Liver (tissue), 9 donors: ENCODE results near the gene DLX2. TPM values are rescaled to one million over a fixed set of nuclear protein-coding genes. Genes with fewer than 3 reads are reported as not detected.

ENCODE experiments used
- DNase-seq: peaks from one replicate; pipeline ENCODE4 v3.0.0-alpha.2; 2017; ENCODE audit warnings: low spot score
- H3K27ac ChIP-seq, 2 donors: one replicate each; pipeline ENCODE4 v1.7.0; 2013; ENCODE audit warnings: inconsistent platforms in 2 of 2, low read length in 2 of 2, control low read depth in 1 of 2, low read depth in 1 of 2, mild to moderate bottlenecking in 1 of 2
- H3K27me3 ChIP-seq, 4 donors: one replicate each; pipeline versions ENCODE4 v1.6.1 to v1.7.0; 2013; ENCODE audit warnings: low read length in 3 of 4, inconsistent platforms in 1 of 4, mild to moderate bottlenecking in 1 of 4, moderate library complexity in 1 of 4; ENCODE audit not compliant: control insufficient read depth in 4 of 4, insufficient read depth in 4 of 4
- H3K36me3 ChIP-seq, 4 donors: one replicate each; pipeline versions ENCODE4 v1.6.1 to v1.7.0; 2013; ENCODE audit warnings: low read length in 3 of 4, mild to moderate bottlenecking in 3 of 4, low read depth in 1 of 4, moderate library complexity in 1 of 4; ENCODE audit not compliant: control insufficient read depth in 4 of 4, insufficient read depth in 3 of 4
- H3K4me1 ChIP-seq, 4 donors: one replicate each; pipeline versions ENCODE4 v1.6.1 to v1.7.0; 2013; ENCODE audit warnings: low read length in 3 of 4, mild to moderate bottlenecking in 3 of 4, moderate library complexity in 1 of 4; ENCODE audit not compliant: control insufficient read depth in 4 of 4, insufficient read depth in 4 of 4
- H3K4me3 ChIP-seq, 3 donors: one replicate each; pipeline versions ENCODE4 v1.6.1 to v1.7.0; 2013; ENCODE audit warnings: low read length in 3 of 3, control low read depth in 1 of 3, low read depth in 1 of 3, mild to moderate bottlenecking in 1 of 3
- H3K9ac ChIP-seq, 2 donors: one replicate each; pipeline ENCODE4 v1.7.0; 2013; ENCODE audit warnings: low read length in 2 of 2, mild to moderate bottlenecking in 2 of 2, moderate library complexity in 2 of 2, control low read depth in 1 of 2, low read depth in 1 of 2
- H3K9me3 ChIP-seq, 4 donors: one replicate each; pipeline versions ENCODE4 v1.6.1 to v1.7.0; 2013; ENCODE audit warnings: low read length in 3 of 4; ENCODE audit not compliant: control insufficient read depth in 4 of 4
- ATF3 ChIP-seq: IDR thresholded peaks from 2 replicates; pipeline ENCODE4 v1.6.1; 2016; ENCODE audit warnings: antibody characterized with exemption
- EGR1 ChIP-seq, 2 donors: IDR thresholded peaks; 2 replicates each; pipeline ENCODE4 v1.6.1; 2016 to 2018; ENCODE audit warnings: antibody characterized with exemption in 2 of 2, low read depth in 2 of 2
- FOXA1 ChIP-seq: IDR thresholded peaks from 2 replicates; pipeline ENCODE4 v1.6.1; 2016; ENCODE audit warnings: antibody characterized with exemption
- FOXA2 ChIP-seq: IDR thresholded peaks from 2 replicates; pipeline ENCODE4 v1.6.1; 2016; ENCODE audit warnings: antibody characterized with exemption
- GABPA ChIP-seq, 2 donors: IDR thresholded peaks in 1 of 2; conservative IDR thresholded peaks in 1 of 2; 2 replicates each; pipeline ENCODE4 v1.6.1; 2016; ENCODE audit warnings: antibody characterized with exemption in 2 of 2, mild to moderate bottlenecking in 1 of 2, moderate library complexity in 1 of 2
- HNF4A ChIP-seq, 2 donors: conservative IDR thresholded peaks; 2 replicates each; pipeline ENCODE4 v1.6.1; 2016; ENCODE audit warnings: antibody characterized with exemption in 2 of 2, mild to moderate bottlenecking in 2 of 2
- HNF4G ChIP-seq: IDR thresholded peaks from 2 replicates; pipeline ENCODE4 v1.6.1; 2016; ENCODE audit warnings: antibody characterized with exemption
- JUND ChIP-seq, 2 donors: IDR thresholded peaks; 2 replicates each; pipeline ENCODE4 v1.6.1; 2016; ENCODE audit warnings: antibody characterized with exemption in 2 of 2
- MAX ChIP-seq: IDR thresholded peaks from 2 replicates; pipeline ENCODE4 v1.6.1; 2016; ENCODE audit warnings: antibody characterized with exemption
- NR2F2 ChIP-seq: IDR thresholded peaks from 2 replicates; pipeline ENCODE4 v1.6.1; 2016; ENCODE audit warnings: antibody characterized with exemption
- RAD21 ChIP-seq, 2 donors: IDR thresholded peaks; 2 replicates each; pipeline ENCODE4 v1.6.1; 2016; ENCODE audit warnings: antibody characterized with exemption in 2 of 2, mild to moderate bottlenecking in 2 of 2
- RXRA ChIP-seq, 2 donors: IDR thresholded peaks; 2 replicates each; pipeline ENCODE4 v1.6.1; 2017 to 2018; ENCODE audit warnings: antibody characterized with exemption in 2 of 2, mild to moderate bottlenecking in 1 of 2
- SP1 ChIP-seq: IDR thresholded peaks from 2 replicates; pipeline ENCODE4 v1.6.1; 2018; ENCODE audit warnings: antibody characterized with exemption, mild to moderate bottlenecking
- TAF1 ChIP-seq: conservative IDR thresholded peaks from 2 replicates; pipeline ENCODE4 v1.6.1; 2016; ENCODE audit warnings: antibody characterized with exemption, mild to moderate bottlenecking
- YY1 ChIP-seq: IDR thresholded peaks from 2 replicates; pipeline ENCODE4 v1.6.1; 2016; ENCODE audit warnings: antibody characterized with exemption, mild to moderate bottlenecking
- WGBS: extraction: QIAGEN DNeasy Blood & Tissue Kit; methylation state at CpG from one replicate; pipeline ENCODE4 v1.1.7; 2013; 5-methylcytosine and 5-hydroxymethylcytosine counted together
- polyA plus RNA-seq, 2 donors: library from polyadenylated mRNA; stranded (reverse) in 1 of 2; unstranded in 1 of 2; fragments of 200-250 nt in 1 of 2; fragments of >200 nt in 1 of 2; fragmentation: Nextera tagmentation in 1 of 2; extraction: Ambion mirVana in 1 of 2; gene quantifications; one replicate each; pipeline versions ENCODE4 v1.2.1 to v1.2.3, GENCODE V29; 2013 to 2015
- total RNA-seq, 2 donors: library from RNA; depleted of rRNA; stranded (reverse); fragments of >200 nt; gene quantifications; one replicate each; pipeline ENCODE4 v1.2.3, GENCODE V29; 2014
- TF ChIP-seq, protein P1 (sequence below): fragments of 150-350 bp; IDR thresholded peaks from 2 replicates; pipeline ENCODE4 v1.5.1; 2017; ENCODE audit warnings: improper control_type of control experiment, low read depth, low read length; ENCODE audit not compliant: missing input control
- TF ChIP-seq, protein P2 (sequence below): IDR thresholded peaks from 2 replicates; pipeline ENCODE4 v1.6.1; 2016; ENCODE audit warnings: antibody characterized with exemption, mild to moderate bottlenecking
- donor health status: healthy.
- donor health status: healthy.
- donor health status: healthy.
- donor health status: healthy.
- donor health status: healthy.

Gene DLX2
- total and polyA plus RNA-seq, 4 donors = not detected

GRCh38 chr2:172089633-172090032 lies 13.1 kb downstream of the DLX2 start:
- H3K4me1 ChIP-seq = peaks cover 11 to 34% (median 17%) of the 10 kb centered on the region in 4 donors

DNA sequence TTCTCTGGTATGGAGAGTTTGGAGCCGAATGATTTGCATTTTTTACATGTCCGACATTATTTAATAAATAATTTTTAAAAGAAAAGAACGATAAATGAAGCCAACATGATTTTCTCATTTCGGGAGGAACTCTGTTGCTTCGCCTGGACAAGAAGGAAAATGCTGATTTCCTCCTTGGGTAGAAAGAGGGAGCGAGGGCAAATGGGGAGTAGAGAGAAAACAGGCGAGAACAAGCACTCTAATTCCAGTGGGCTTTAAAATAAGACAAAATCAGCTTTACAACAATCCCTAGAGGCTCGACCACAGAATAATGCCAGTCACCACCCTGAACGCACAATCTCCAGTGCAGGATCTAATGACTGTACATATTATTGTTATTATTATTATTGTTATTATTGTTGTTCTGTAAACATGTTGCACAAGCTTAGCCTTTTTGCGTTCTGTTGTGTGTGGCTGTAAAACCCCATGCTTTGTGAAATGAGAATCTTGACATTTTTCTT lies 13.6 kb downstream of the DLX2 start:
- Histone ChIP-seq H3K9me3 (peaks cover 0 to 4% (median 0%) of the 10 kb centered on the region in 4 donors), H3K4me3 (no peak overlapping the region), H3K27me3 (peaks cover 0 to 74% (median 36%) of the 10 kb centered on the region in 4 donors), H3K9ac (no peak overlapping the region), H3K4me1 (peaks cover 11 to 36% (median 18%) of the 10 kb centered on the region in 4 donors), H3K36me3 (no peaks in the 10 kb centered on the region), H3K27ac (no peak overlapping the region)
- no peak for DNase-seq
- 13% methylated on average over 10 of the region's 10 CpGs for WGBS
- no peak for TF ChIP-seq TAF1
- TF ChIP-seq JUND (IDR thresholded peaks at IDR 0.05) = no peak
- TF ChIP-seq SP1 = no peak
- TF ChIP-seq, protein P1, sequence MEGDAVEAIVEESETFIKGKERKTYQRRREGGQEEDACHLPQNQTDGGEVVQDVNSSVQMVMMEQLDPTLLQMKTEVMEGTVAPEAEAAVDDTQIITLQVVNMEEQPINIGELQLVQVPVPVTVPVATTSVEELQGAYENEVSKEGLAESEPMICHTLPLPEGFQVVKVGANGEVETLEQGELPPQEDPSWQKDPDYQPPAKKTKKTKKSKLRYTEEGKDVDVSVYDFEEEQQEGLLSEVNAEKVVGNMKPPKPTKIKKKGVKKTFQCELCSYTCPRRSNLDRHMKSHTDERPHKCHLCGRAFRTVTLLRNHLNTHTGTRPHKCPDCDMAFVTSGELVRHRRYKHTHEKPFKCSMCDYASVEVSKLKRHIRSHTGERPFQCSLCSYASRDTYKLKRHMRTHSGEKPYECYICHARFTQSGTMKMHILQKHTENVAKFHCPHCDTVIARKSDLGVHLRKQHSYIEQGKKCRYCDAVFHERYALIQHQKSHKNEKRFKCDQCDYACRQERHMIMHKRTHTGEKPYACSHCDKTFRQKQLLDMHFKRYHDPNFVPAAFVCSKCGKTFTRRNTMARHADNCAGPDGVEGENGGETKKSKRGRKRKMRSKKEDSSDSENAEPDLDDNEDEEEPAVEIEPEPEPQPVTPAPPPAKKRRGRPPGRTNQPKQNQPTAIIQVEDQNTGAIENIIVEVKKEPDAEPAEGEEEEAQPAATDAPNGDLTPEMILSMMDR = no peak
- no peak for TF ChIP-seq RAD21 (IDR thresholded peaks at IDR 0.05)
- TF ChIP-seq, protein P2, sequence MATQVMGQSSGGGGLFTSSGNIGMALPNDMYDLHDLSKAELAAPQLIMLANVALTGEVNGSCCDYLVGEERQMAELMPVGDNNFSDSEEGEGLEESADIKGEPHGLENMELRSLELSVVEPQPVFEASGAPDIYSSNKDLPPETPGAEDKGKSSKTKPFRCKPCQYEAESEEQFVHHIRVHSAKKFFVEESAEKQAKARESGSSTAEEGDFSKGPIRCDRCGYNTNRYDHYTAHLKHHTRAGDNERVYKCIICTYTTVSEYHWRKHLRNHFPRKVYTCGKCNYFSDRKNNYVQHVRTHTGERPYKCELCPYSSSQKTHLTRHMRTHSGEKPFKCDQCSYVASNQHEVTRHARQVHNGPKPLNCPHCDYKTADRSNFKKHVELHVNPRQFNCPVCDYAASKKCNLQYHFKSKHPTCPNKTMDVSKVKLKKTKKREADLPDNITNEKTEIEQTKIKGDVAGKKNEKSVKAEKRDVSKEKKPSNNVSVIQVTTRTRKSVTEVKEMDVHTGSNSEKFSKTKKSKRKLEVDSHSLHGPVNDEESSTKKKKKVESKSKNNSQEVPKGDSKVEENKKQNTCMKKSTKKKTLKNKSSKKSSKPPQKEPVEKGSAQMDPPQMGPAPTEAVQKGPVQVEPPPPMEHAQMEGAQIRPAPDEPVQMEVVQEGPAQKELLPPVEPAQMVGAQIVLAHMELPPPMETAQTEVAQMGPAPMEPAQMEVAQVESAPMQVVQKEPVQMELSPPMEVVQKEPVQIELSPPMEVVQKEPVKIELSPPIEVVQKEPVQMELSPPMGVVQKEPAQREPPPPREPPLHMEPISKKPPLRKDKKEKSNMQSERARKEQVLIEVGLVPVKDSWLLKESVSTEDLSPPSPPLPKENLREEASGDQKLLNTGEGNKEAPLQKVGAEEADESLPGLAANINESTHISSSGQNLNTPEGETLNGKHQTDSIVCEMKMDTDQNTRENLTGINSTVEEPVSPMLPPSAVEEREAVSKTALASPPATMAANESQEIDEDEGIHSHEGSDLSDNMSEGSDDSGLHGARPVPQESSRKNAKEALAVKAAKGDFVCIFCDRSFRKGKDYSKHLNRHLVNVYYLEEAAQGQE = no peak
- no peak for TF ChIP-seq HNF4G
- TF ChIP-seq NR2F2 = no peak
- no peak for TF ChIP-seq YY1
- TF ChIP-seq FOXA2 = no peak
- no peak for TF ChIP-seq RXRA (IDR thresholded peaks at IDR 0.05)

More at GRCh38 chr2:172089633-172090032, 13.1 kb downstream of the DLX2 start:
- peaks cover 5 to 68% (median 34%) of the 10 kb centered on the region in 4 donors for H3K27me3 ChIP-seq
- H3K27ac ChIP-seq = no peak overlapping the region
- no peak for DNase-seq
- H3K4me3 ChIP-seq = no peak overlapping the region
- H3K36me3 ChIP-seq = no peaks in the 10 kb centered on the region
- TF ChIP-seq SP1 (no peak), MAX (no peak), EGR1 (IDR thresholded peaks at IDR 0.05; ENCODE audit: low read depth in 2 of 2) (no peak), YY1 (no peak), HNF4A (conservative IDR thresholded peaks at IDR 0.05) (no peak), RXRA (IDR thresholded peaks at IDR 0.05) (no peak), FOXA2 (no peak), GABPA (IDR thresholded peaks at IDR 0.05 in 1 of 2, conservative IDR thresholded peaks at IDR 0.05 in 1 of 2) (no peak), FOXA1 (no peak), HNF4G (no peak), NR2F2 (no peak), ATF3 (no peak)
- TF ChIP-seq, protein P2 = no peak
- TF ChIP-seq, protein P1 = no peak
- no peak overlapping the region for H3K9ac ChIP-seq
- H3K9me3 ChIP-seq = peaks cover 0 to 4% (median 0%) of the 10 kb centered on the region in 4 donors
- 26% methylated on average over 7 of the region's 7 CpGs for WGBS
